ENCODE results near the gene DLG5. TPM values are rescaled to one million over a fixed set of nuclear protein-coding genes. Genes with fewer than 3 reads are reported as not detected.

Gene DLG5
- polyA plus RNA-seq, 1 of the 3 experiments (the other 2 are of a cell fraction), result 31.3 TPM

GRCh38 chr10:77837925-77838595, 88.5 kb downstream of the DLG5 start:
- H3K4me1 ChIP-seq (ENCODE audit: control insufficient read depth in 1 of 2, insufficient read depth in 2 of 2, low read depth in 1 of 2, low read length in 1 of 2), result peaks cover 0 to 27% of the 10 kb centered on the region in 2 experiments; a peak in 1 of 4 replicates
- no peaks in the 10 kb centered on the region for H3K9me2 ChIP-seq
- H4K20me1 ChIP-seq (ENCODE audit: insufficient read depth), result no peaks in the 10 kb centered on the region
- H3K4me2 ChIP-seq, result 0 out of 2 replicates have a peak overlapping the region, but pooled peaks have one; percentile 24
- H3F3A ChIP-seq (replicated peaks; ENCODE audit: insufficient read depth), result no peaks in the 10 kb centered on the region
- TF ChIP-seq USF2 (IDR thresholded peaks at IDR 0.05; ENCODE audit: borderline replicate concordance, low read depth, low read length) (no peak), RAD21 (IDR thresholded peaks at IDR 0.05; ENCODE audit: low read length) (no peak), ZBTB33 (IDR thresholded peaks at IDR 0.05; ENCODE audit: borderline replicate concordance, low read depth) (no peak), GATA2 (CRISPR knock-in tag; IDR thresholded peaks at IDR 0.05) (no peak), CTCF (IDR thresholded peaks at IDR 0.05) (no peak), NRF1 (IDR thresholded peaks at IDR 0.05; ENCODE audit: low read depth, low read length) (no peak), RCOR1 (IDR thresholded peaks at IDR 0.05; ENCODE audit: low read length) (no peak), YY1 (IDR thresholded peaks at IDR 0.05; ENCODE audit: low read depth) (no peak), NFIC (IDR thresholded peaks at IDR 0.05; ENCODE audit: borderline replicate concordance) (no peak), SMC3 (IDR thresholded peaks at IDR 0.05; ENCODE audit: low read depth, low read length) (no peak), MXI1 (IDR thresholded peaks at IDR 0.05; ENCODE audit: low read depth, low read length) (no peak), TEAD4 (IDR thresholded peaks at IDR 0.05; ENCODE audit: borderline replicate concordance, insufficient read depth) (no peak)
- H3K9ac ChIP-seq, result no peak overlapping the region
- peaks cover 27 to 61% of the 10 kb centered on the region in 2 experiments for H3K36me3 ChIP-seq (replicated peaks in 1 of 2; ENCODE audit: control insufficient read depth in 1 of 2, insufficient read depth in 2 of 2, low read length in 1 of 2)
- ChIA-PET POLR2A (no interaction called here), CTCF (interaction anchor here (0.6 to 2.7 kb wide), 5 partner anchors 9 to 333 kb away, joined by 3 to 12 read pairs (median 4); no protein-coding TSS in a partner anchor)
- no peak for DNase-seq
- no peak overlapping the region for H3K4me3 ChIP-seq (ENCODE audit: low read depth in 2 of 2, low read length in 1 of 2)
- no peaks in the 10 kb centered on the region for H3K9me3 ChIP-seq
- no peaks in the 10 kb centered on the region for H3K27me3 ChIP-seq (ENCODE audit: insufficient read depth)
- H3K79me2 ChIP-seq (ENCODE audit: insufficient read depth), result no peaks in the 10 kb centered on the region
- 93% methylated on average over 10 of the region's 14 CpGs for WGBS (ENCODE audit: low lambda C conversion rate)
- peak overlapping the region in 1 of 2 experiments; percentile 76; a peak in 2 of 4 replicates for H3K27ac ChIP-seq (ENCODE audit: low read depth in 2 of 2, low read length in 1 of 2)
- H2AFZ ChIP-seq (ENCODE audit: low read depth), result no peak overlapping the region
